Spleen (tissue), 11 donors: ENCODE data around the gene HBZ. TPM values are rescaled to one million over a fixed set of nuclear protein-coding genes. Genes with fewer than 3 reads are reported as not detected.
"Not testable (repeated sequence)": the region's sequence is repeated elsewhere in the genome, so short reads cannot be mapped to it uniquely, and the experiment has no call there.

Source experiments
- DNase-seq: peaks from one replicate; pipeline ENCODE4 v3.0.0-alpha.2; 2020
- H3K27ac ChIP-seq, 8 donors: fragments of 200-600 bp; sonication (generic) in 7 of 8; 1 replicate in 4 of 8; 2 replicates in 4 of 8; pipeline versions ENCODE4 v1.5.0 to v1.8.0; 2016 to 2021; ENCODE audit warnings: inconsistent platforms in 4 of 8, mild to moderate bottlenecking in 4 of 8, moderate library complexity in 1 of 8
- H3K27me3 ChIP-seq, 7 donors: fragments of 200-600 bp; sonication (generic) in 6 of 7; replicated peaks in 1 of 7; 1 replicate in 4 of 7; 2 replicates in 3 of 7; pipeline versions ENCODE4 v1.5.0 to v1.8.0; 2016 to 2021; ENCODE audit warnings: inconsistent platforms in 3 of 7, mild to moderate bottlenecking in 1 of 7
- H3K36me3 ChIP-seq, 6 donors: fragments of 200-600 bp; sonication (generic) in 5 of 6; 1 replicate in 4 of 6; 2 replicates in 2 of 6; pipeline versions ENCODE4 v1.5.0 to v1.8.0; 2016 to 2021; ENCODE audit warnings: inconsistent platforms in 2 of 6
- H3K4me1 ChIP-seq, 6 donors: fragments of 200-600 bp; sonication (generic) in 5 of 6; 1 replicate in 3 of 6; 2 replicates in 3 of 6; pipeline versions ENCODE4 v1.5.0 to v1.8.0; 2016 to 2021; ENCODE audit warnings: inconsistent platforms in 3 of 6
- H3K4me3 ChIP-seq, 8 donors: fragments of 200-600 bp; sonication (generic) in 7 of 8; 1 replicate in 4 of 8; 2 replicates in 4 of 8; pipeline versions ENCODE4 v1.5.0 to v1.8.0; 2016 to 2021; ENCODE audit warnings: inconsistent platforms in 4 of 8, mild to moderate bottlenecking in 4 of 8, moderate library complexity in 2 of 8
- H3K9me3 ChIP-seq, 8 donors: fragments of 200-600 bp; sonication (generic) in 7 of 8; 1 replicate in 4 of 8; 2 replicates in 4 of 8; pipeline versions ENCODE4 v1.5.0 to v1.8.0; 2016 to 2021; ENCODE audit warnings: inconsistent platforms in 4 of 8
- CTCF ChIP-seq, 11 experiments: fragments of 200-600 bp in 7 of 11; fragments of 450-650 bp in 4 of 11; sonication (generic) in 4 of 11; IDR thresholded peaks in 8 of 11; conservative IDR thresholded peaks in 3 of 11; 1 replicate in 7 of 11; 2 replicates in 4 of 11; pipeline versions ENCODE4 v1.4.0 to v1.8.0; 2016 to 2021; ENCODE audit warnings: antibody characterized with exemption in 11 of 11, inconsistent platforms in 4 of 11, mild to moderate bottlenecking in 1 of 11
- POLR2A ChIP-seq, 3 donors: fragments of 450-650 bp; IDR thresholded peaks; one replicate each; pipeline ENCODE4 v1.5.1; 2017; ENCODE audit warnings: antibody characterized with exemption in 3 of 3, mild to moderate bottlenecking in 1 of 3
- POLR2AphosphoS5 ChIP-seq, 3 donors: sonication (generic); formaldehyde crosslinking; IDR thresholded peaks; one replicate each; pipeline ENCODE4 v1.5.1; 2017; ENCODE audit warnings: antibody characterized with exemption in 3 of 3
- WGBS, 5 donors: extraction: QIAGEN DNeasy Blood & Tissue Kit in 3 of 5; methylation state at CpG; one replicate each; pipeline versions ENCODE4 v1.1.5 to v1.1.7; 2013 to 2018; 5-methylcytosine and 5-hydroxymethylcytosine counted together
- intact Hi-C: fragments of 100-400 bp; cut with DNase I; formaldehyde crosslinking; loops from one replicate; pipeline ENCODE4 v1.15.0; 2023; ENCODE audit warnings: low total_unique reads
- polyA plus RNA-seq, 3 donors: library from polyadenylated mRNA; stranded (reverse); fragments of 200-250 nt; gene quantifications; one replicate each; pipeline ENCODE4 v1.2.1, GENCODE V29; 2013
- total RNA-seq, 7 donors: library from RNA; depleted of rRNA in 3 of 7; stranded (reverse); fragments of >200 nt in 3 of 7; fragmentation: NEBNext Ultra II Directional in 4 of 7; extraction: Animal tissue kit (Norgen Biotek cat#: 25700) in 4 of 7; gene quantifications; one replicate each; pipeline versions ENCODE4 v1.1.0 to v1.2.1, GENCODE V29; 2016 to 2021
- donor health status: healthy with polysubstance abuse.
- donor health status: DM: no; HTN: no; CAD: no; lungs with moderate emphysema.
- donor health status: DM: no; HTN: no; CAD: no.
- donor health status: Bipolar disorder and iron deficiency.
- donor health status: healthy.
- donor health status: DM: no; HTN: no; CAD: no.
- donor health status: DM: yes; HTN: yes; CAD: no.

HBZ gene
- total and polyA plus RNA-seq, 10 donors, result 0.16 to 1.2 TPM; not detected in 8

- H3K9me3 ChIP-seq, result no peaks in the 10 kb centered on the region
- no peak overlapping the region for H3K4me3 ChIP-seq
- no peak for DNase-seq
- H3K27me3 ChIP-seq, result peaks cover 0 to 69% (median 21%) of the 10 kb centered on the region in 7 donors
- intact Hi-C loops, result no loop called here
- TF ChIP-seq CTCF (IDR thresholded peaks at IDR 0.05 in 8 of 11, conservative IDR thresholded peaks at IDR 0.05 in 3 of 11), result no peak
- no peak for TF ChIP-seq POLR2A (IDR thresholded peaks at IDR 0.05)
- TF ChIP-seq POLR2AphosphoS5 (IDR thresholded peaks at IDR 0.05), result no peak
- peaks cover 6 to 9% (median 9%) of the 10 kb centered on the region in 6 donors for H3K4me1 ChIP-seq
- H3K36me3 ChIP-seq, result no peaks in the 10 kb centered on the region
- H3K27ac ChIP-seq, result no peak overlapping the region
- 67 to 78% (median 76%) methylated on average over 13 to 18 of the region's 18 CpGs for WGBS, 5 donors
Observed at GRCh38 chr16:160691-161190, 8.3 kb downstream of the HBZ start.

- Histone ChIP-seq H3K4me1 (peaks cover 13 to 24% (median 20%) of the 10 kb centered on the region in 6 donors), H3K27ac (no peak overlapping the region), H3K9me3 (no peaks in the 10 kb centered on the region), H3K36me3 (no peaks in the 10 kb centered on the region), H3K4me3 (no peak overlapping the region), H3K27me3 (peaks cover 0 to 70% (median 36%) of the 10 kb centered on the region in 7 donors)
- no peak for DNase-seq
- 84 to 92% (median 87%) methylated on average over 11 to 13 of the region's 13 CpGs for WGBS, 5 donors
- intact Hi-C loops, result no loop called here
- no peak for TF ChIP-seq CTCF (IDR thresholded peaks at IDR 0.05 in 8 of 11, conservative IDR thresholded peaks at IDR 0.05 in 3 of 11)
- TF ChIP-seq POLR2AphosphoS5 (IDR thresholded peaks at IDR 0.05), result no peak
- TF ChIP-seq POLR2A (IDR thresholded peaks at IDR 0.05), result no peak
Observed at GRCh38 chr16:162271-162991, 10.0 kb downstream of the HBZ start.

GRCh38 chr16:163139-163538, 10.7 kb downstream of the HBZ start:
- H3K27ac ChIP-seq, H3K4me3 ChIP-seq, H3K9me3 ChIP-seq, DNase-seq, H3K36me3 ChIP-seq, intact Hi-C loops: not testable (repeated sequence)
- H3K4me1 ChIP-seq, result peaks cover 13 to 24% (median 20%) of the 10 kb centered on the region in 6 donors
- H3K27me3 ChIP-seq, result peaks cover 0 to 70% (median 39%) of the 10 kb centered on the region in 7 donors
- 80 to 95% (median 90%) methylated on average over 7 to 10 of the region's 10 CpGs for whole genome bisulfite sequencing, 5 donors

GRCh38 chr16:163696-164095, 11.3 kb downstream of the HBZ start:
- WGBS, 5 donors, result 9 to 35% (median 20%) methylated on average over 2 to 3 of the region's 3 CpGs; no CpG with 5 or more reads in 1 of the 5 donors
- H3K27me3 ChIP-seq, result peaks cover 0 to 70% (median 42%) of the 10 kb centered on the region in 7 donors
- H3K4me1 ChIP-seq, result peaks cover 13 to 24% (median 20%) of the 10 kb centered on the region in 6 donors
- DNase-seq, intact Hi-C loops, H3K27ac ChIP-seq, H3K4me3 ChIP-seq, H3K36me3 ChIP-seq, H3K9me3 ChIP-seq: not testable (repeated sequence)

GRCh38 chr16:164134-164823, 11.8 kb downstream of the HBZ start:
- H3K4me3 ChIP-seq, H3K36me3 ChIP-seq, intact Hi-C loops, H3K9me3 ChIP-seq, H3K27ac ChIP-seq, DNase-seq: not testable (repeated sequence)
- Histone ChIP-seq H3K4me1 (peaks cover 13 to 24% (median 20%) of the 10 kb centered on the region in 6 donors), H3K27me3 (peaks cover 0 to 74% (median 48%) of the 10 kb centered on the region in 7 donors)
- WGBS, 5 donors, result 0% methylated on average over 27 of the region's 80 CpGs; no CpG with 5 or more reads in 4 of the 5 donors
